A549 (cell line): ENCODE data around the gene TMEM255A. TPM values are rescaled to one million over a fixed set of nuclear protein-coding genes. Genes with fewer than 3 reads are reported as not detected.
A peak's percentile ranks its signal among the peaks of the same experiment; 100 is the strongest.

Source experiments
- ATAC-seq, 2 experiments: fragments of 200-7000 bp in 1 of 2; fragments of >200 bp in 1 of 2; cut with Nextera tagmentation in 1 of 2; cut with Tn5 transposase in 1 of 2; 3 replicates each; pipeline versions ENCODE4 v1.8.0 to v1.9.1; 2018 to 2020; ENCODE audit warnings: mild to moderate bottlenecking in 1 of 2, moderate library complexity in 1 of 2
- CTCF ChIA-PET: fragments of 300-600 bp; sonication (Branson Sonifier 250); formaldehyde crosslinking; extraction: SDS; loops from one replicate; lab custom pipeline; 2021; ENCODE audit warnings: antibody characterized with exemption, inconsistent platforms; lab: Yijun Ruan, JAX
- POLR2A ChIA-PET: fragments of 350-600 bp; formaldehyde crosslinking; extraction: SDS; loops from one replicate; lab custom pipeline; 2021; ENCODE audit warnings: antibody characterized with exemption, inconsistent platforms; lab: Yijun Ruan, JAX
- DNase-seq, 2 experiments: peaks; one replicate each; pipeline versions ENCODE4 v3.0.0 to v3.0.0-alpha.2; 2011 to 2016; ENCODE audit warnings: low read depth in 1 of 2, low spot score in 1 of 2
- FAIRE-seq: peaks from 2 replicates; lab custom pipeline; 2011; peaks lifted over from hg19 to GRCh38; lab: Jason Lieb, UNC
- H3K27ac ChIP-seq, 2 experiments: fragments of >200 bp; sonication (Bioruptor Twin); formaldehyde crosslinking; 3 replicates each; pipeline ENCODE4 v1.5.1; 2016 to 2017
- H3K4me1 ChIP-seq: fragments of >200 bp; sonication (Bioruptor Twin); formaldehyde crosslinking; 3 replicates; pipeline ENCODE4 v1.6.1; 2016
- H3K4me2 ChIP-seq: fragments of >200 bp; sonication (Bioruptor Twin); formaldehyde crosslinking; 3 replicates; pipeline ENCODE4 v1.6.1; 2016
- H3K4me3 ChIP-seq: fragments of >200 bp; sonication (Bioruptor Twin); formaldehyde crosslinking; 3 replicates; pipeline ENCODE4 v1.5.1; 2016
- H3K9me3 ChIP-seq: fragments of >200 bp; sonication (Bioruptor Twin); formaldehyde crosslinking; 3 replicates; pipeline ENCODE4 v1.6.1; 2016
- CHD2 ChIP-seq: fragments of 150-350 bp; IDR thresholded peaks from 2 replicates; pipeline ENCODE4 v1.6.1; 2014; ENCODE audit warnings: low read length; ENCODE audit not compliant: partially characterized antibody
- CTCF ChIP-seq: fragments of >200 bp; sonication (Bioruptor Twin); formaldehyde crosslinking; IDR thresholded peaks from 3 replicates; pipeline ENCODE4 v1.5.1; 2016
- HOXB5 ChIP-seq: fragments of 250-450 bp; sonication (Bioruptor Pico); IDR thresholded peaks from 2 replicates; pipeline ENCODE4 v1.5.0; 2020; ENCODE audit warnings: mild to moderate bottlenecking, moderate library complexity
- POLR2A ChIP-seq: IDR thresholded peaks from 2 replicates; pipeline ENCODE4 v1.6.1; 2012; ENCODE audit warnings: mild to moderate bottlenecking, low read length
- RAD21 ChIP-seq, 2 experiments: fragments of >200 bp in 1 of 2; sonication (Bioruptor Twin) in 1 of 2; formaldehyde crosslinking in 1 of 2; IDR thresholded peaks in 1 of 2; conservative IDR thresholded peaks in 1 of 2; 2 replicates in 1 of 2; 3 replicates in 1 of 2; pipeline ENCODE4 v1.6.1; 2012 to 2018; ENCODE audit warnings: inconsistent platforms in 1 of 2
- SMC3 ChIP-seq: fragments of >200 bp; sonication (Bioruptor Twin); formaldehyde crosslinking; IDR thresholded peaks from 3 replicates; pipeline ENCODE4 v1.6.1; 2018; ENCODE audit warnings: inconsistent platforms
- WGBS: methylation state at CpG from one replicate; pipeline ENCODE4 v1.1.6; 2017; ENCODE audit errors: missing lambda C conversion rate; 5-methylcytosine and 5-hydroxymethylcytosine counted together
- polyA plus RNA-seq, 4 experiments: library from polyadenylated mRNA; depleted of rRNA in 3 of 4; stranded (reverse); fragments of >200 nt; fragmentation: RNase III in 1 of 4; extraction: RNeasy Plus Mini Kit Qiagen cat#74134 plus additional on column Dnase treatment in 1 of 4; gene quantifications; 2 replicates in 3 of 4; 3 replicates in 1 of 4; pipeline ENCODE4 v1.2.3, GENCODE V29; 2011 to 2017
- TF ChIP-seq, protein P1 (sequence below): fragments of 200-600 bp; sonication (generic); IDR thresholded peaks from 2 replicates; pipeline ENCODE4 v1.6.1; 2016; ENCODE audit warnings: antibody characterized with exemption, mild to moderate bottlenecking, moderate library complexity

Gene TMEM255A
- polyA plus RNA-seq, 2 of the 4 experiments (the other 2 are of a cell fraction) = 0.03 to 0.16 TPM

DNA sequence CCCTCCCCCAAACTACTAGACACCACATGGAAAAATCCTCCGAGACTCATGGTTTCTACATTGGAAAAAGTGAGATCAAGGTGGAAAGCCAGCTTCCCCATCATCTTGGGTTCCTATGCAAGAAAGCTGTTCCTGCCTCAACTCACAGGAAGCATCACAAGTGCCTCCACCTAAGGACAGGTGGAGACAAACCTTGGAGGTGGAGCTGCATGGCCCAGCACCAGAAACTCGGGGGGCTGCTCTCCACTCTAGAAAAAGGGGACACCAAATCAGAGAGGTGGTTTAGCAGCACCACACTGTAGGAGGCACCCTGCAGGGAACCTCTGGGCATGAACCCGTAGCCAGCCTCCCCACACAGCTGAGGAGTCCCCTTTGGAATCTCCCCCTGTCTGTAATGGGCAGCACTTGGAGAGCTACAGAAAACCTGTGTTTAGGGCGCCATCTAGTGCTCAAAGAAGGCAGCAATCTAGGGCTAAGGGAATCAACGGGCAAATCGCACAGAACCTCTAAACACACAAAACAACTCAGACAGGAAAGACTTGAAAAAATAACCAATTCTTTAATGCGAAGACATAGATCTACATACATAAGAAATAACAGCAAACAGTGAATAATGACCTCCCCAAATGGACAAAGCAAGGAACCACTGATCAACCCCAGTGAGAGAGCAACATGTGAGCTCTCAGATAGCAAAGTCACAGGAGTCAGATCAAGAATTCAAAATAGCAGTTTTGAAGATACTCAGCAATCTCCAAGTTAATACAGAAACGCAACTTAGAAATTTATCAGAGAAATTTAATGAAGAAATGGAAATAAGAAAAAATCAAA is 97.6 kb downstream of the TMEM255A start:
- WGBS = 14% methylated on average over 6 of the region's 8 CpGs
- FAIRE-seq = peak; percentile 96
- ATAC-seq = peak; percentile 94 to 97
- Histone ChIP-seq H3K4me2 (no peak overlapping the region), H3K4me3 (no peak overlapping the region), H3K4me1 (no peaks in the 10 kb centered on the region), H3K27ac (no peak overlapping the region), H3K9me3 (no peaks in the 10 kb centered on the region)
- DNase-seq = peak; percentile 55 to 57
- CTCF ChIA-PET = interaction anchor here (0.8 to 3.0 kb wide), 20 partner anchors 9 to 252 kb away, joined by 3 to 21 read pairs (median 4); partner anchors contain the start of gene ZBTB33
- POLR2A ChIA-PET = no interaction called here
- TF ChIP-seq POLR2A (no peak), CTCF (peak; percentile 62), HOXB5 (CRISPR knock-in tag) (no peak), SMC3 (0 out of 3 replicates have a peak, but pooled peaks have one; percentile 36), CHD2 (no peak), RAD21 (conservative IDR thresholded peaks at IDR 0.05 in 1 of 2, IDR thresholded peaks at IDR 0.05 in 1 of 2) (peak; percentile 54 to 59)
- TF ChIP-seq, protein P1, sequence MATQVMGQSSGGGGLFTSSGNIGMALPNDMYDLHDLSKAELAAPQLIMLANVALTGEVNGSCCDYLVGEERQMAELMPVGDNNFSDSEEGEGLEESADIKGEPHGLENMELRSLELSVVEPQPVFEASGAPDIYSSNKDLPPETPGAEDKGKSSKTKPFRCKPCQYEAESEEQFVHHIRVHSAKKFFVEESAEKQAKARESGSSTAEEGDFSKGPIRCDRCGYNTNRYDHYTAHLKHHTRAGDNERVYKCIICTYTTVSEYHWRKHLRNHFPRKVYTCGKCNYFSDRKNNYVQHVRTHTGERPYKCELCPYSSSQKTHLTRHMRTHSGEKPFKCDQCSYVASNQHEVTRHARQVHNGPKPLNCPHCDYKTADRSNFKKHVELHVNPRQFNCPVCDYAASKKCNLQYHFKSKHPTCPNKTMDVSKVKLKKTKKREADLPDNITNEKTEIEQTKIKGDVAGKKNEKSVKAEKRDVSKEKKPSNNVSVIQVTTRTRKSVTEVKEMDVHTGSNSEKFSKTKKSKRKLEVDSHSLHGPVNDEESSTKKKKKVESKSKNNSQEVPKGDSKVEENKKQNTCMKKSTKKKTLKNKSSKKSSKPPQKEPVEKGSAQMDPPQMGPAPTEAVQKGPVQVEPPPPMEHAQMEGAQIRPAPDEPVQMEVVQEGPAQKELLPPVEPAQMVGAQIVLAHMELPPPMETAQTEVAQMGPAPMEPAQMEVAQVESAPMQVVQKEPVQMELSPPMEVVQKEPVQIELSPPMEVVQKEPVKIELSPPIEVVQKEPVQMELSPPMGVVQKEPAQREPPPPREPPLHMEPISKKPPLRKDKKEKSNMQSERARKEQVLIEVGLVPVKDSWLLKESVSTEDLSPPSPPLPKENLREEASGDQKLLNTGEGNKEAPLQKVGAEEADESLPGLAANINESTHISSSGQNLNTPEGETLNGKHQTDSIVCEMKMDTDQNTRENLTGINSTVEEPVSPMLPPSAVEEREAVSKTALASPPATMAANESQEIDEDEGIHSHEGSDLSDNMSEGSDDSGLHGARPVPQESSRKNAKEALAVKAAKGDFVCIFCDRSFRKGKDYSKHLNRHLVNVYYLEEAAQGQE = peak; percentile 41; the same call in 1 of the 2 replicates

Other genes starting within 250 kb of the TMEM255A start
- not detected in 2 replicates for gene RHOXF2B, start 233.8 kb downstream of the TMEM255A start, polyA plus RNA-seq (2011; rRNA removed)
- not detected in 3 replicates for gene RHOXF2B, start 233.8 kb downstream of the TMEM255A start, polyA plus RNA-seq (2017; fragmentation: RNase III; extraction: RNeasy Plus Mini Kit Qiagen cat#74134 plus additional on column Dnase treatment)
- gene RHOXF1, start 195.5 kb downstream of the TMEM255A start, polyA plus RNA-seq (2011; rRNA removed) = 0.10 and 0.30 TPM in 2 replicates
- not detected in 3 replicates for gene RHOXF1, start 195.5 kb downstream of the TMEM255A start, polyA plus RNA-seq (2017; fragmentation: RNase III; extraction: RNeasy Plus Mini Kit Qiagen cat#74134 plus additional on column Dnase treatment)
- gene RHOXF2, start 152.8 kb downstream of the TMEM255A start, polyA plus RNA-seq (2011; rRNA removed) = not detected in 2 replicates
- not detected in 3 replicates for gene RHOXF2, start 152.8 kb downstream of the TMEM255A start, polyA plus RNA-seq (2017; fragmentation: RNase III; extraction: RNeasy Plus Mini Kit Qiagen cat#74134 plus additional on column Dnase treatment)
- gene ZBTB33, start 60.6 kb downstream of the TMEM255A start, polyA plus RNA-seq (2011; rRNA removed) = 12.3 and 15.6 TPM in 2 replicates
- 12.8 to 14.6 TPM (median 14.3 TPM) in 3 replicates for gene ZBTB33, start 60.6 kb downstream of the TMEM255A start, polyA plus RNA-seq (2017; fragmentation: RNase III; extraction: RNeasy Plus Mini Kit Qiagen cat#74134 plus additional on column Dnase treatment)
- gene ATP1B4, start 50.6 kb upstream of the TMEM255A start, polyA plus RNA-seq (2011; rRNA removed) = not detected in 2 replicates
- gene ATP1B4, start 50.6 kb upstream of the TMEM255A start, polyA plus RNA-seq (2017; fragmentation: RNase III; extraction: RNeasy Plus Mini Kit Qiagen cat#74134 plus additional on column Dnase treatment) = not detected in 3 replicates
- gene LAMP2, start 157.8 kb upstream of the TMEM255A start, polyA plus RNA-seq (2011; rRNA removed) = 76.9 and 95.1 TPM in 2 replicates
- 68.8 to 79.5 TPM (median 78.2 TPM) in 3 replicates for gene LAMP2, start 157.8 kb upstream of the TMEM255A start, polyA plus RNA-seq (2017; fragmentation: RNase III; extraction: RNeasy Plus Mini Kit Qiagen cat#74134 plus additional on column Dnase treatment)
- 47.5 and 55.0 TPM in 2 replicates for gene CUL4B, start 249.5 kb upstream of the TMEM255A start, polyA plus RNA-seq (2011; rRNA removed)
- gene CUL4B, start 249.5 kb upstream of the TMEM255A start, polyA plus RNA-seq (2017; fragmentation: RNase III; extraction: RNeasy Plus Mini Kit Qiagen cat#74134 plus additional on column Dnase treatment) = 34.5 to 40.3 TPM (median 36.7 TPM) in 3 replicates